ENCODE results near the gene BLNK.
"Not testable (repeated sequence)": the region's sequence is repeated elsewhere in the genome, so short reads cannot be mapped to it uniquely, and the experiment has no call there.

The BLNK gene

DNA sequence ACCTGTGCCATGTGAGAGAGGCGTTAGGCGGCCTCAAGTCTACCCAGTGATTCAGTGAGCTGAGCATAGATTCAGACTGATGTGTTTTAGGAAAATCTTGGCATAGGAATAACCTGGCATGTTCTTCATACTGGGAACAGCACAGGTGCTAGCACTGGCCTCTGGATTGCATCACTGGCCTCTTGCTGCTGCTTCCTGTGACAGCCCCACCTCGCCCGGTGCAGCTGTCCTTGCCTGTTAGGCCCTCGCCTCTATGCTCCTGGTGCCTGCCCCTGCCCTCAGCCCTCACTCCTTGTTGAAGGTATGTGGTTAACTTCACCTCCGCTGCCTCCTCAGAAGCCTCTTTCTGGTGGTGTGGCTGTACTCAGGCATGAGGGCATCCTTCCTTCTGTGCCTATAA lies 46.2 kb downstream of the BLNK start:
- DNase-seq (ENCODE audit: low read depth) = no peak

DNA sequence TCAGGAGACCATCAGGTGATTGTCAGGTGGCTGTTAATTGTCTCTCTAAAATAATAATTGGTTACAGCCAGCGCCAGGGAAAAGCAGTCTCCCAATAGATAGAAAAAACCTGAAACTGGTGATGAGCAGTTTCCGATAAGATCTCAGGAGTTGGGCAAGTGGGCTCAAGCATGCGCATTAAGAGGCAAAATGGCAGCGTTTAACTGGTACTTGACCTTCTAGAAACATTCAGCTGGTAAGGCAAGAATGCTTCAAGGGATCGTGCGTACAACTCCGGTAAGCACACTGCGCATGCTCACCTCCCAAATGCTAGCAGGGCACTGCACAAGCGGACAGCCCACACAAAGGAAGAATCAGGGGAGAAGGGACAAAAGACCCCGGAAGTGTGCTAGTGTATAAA lies 48.5 kb downstream of the BLNK start:
- no peak for DNase-seq (ENCODE audit: low read depth)

GRCh38 chr10:96222441-96222840 lies 48.9 kb downstream of the BLNK start:
- no peak for DNase-seq (ENCODE audit: low read depth)

- DNase-seq (ENCODE audit: low read depth) = no peak
These were observed 52.5 kb downstream of the BLNK start for GRCh38 chr10:96218826-96219225.

DNA sequence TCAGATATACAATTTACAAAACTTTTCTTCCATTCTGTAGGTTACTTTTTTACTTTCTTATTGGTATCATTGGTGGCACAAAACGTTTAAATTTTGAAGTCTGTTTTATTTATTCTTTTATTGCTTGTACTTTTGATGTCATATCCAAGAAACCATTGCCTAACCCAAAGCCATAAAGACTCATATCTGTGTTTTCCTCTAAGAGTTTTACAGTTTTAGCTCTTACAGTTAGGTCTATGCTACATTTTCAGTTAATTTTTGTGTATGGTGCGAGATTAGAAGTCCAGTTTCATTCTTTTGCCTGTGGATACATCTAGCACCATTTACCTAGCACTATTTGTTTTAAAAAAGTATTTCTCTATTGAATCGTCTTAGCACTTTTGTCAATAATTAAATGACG lies 53.7 kb downstream of the BLNK start:
- no peak for DNase-seq (ENCODE audit: low read depth)

GRCh38 chr10:96216775-96217174 lies 54.6 kb downstream of the BLNK start:
- no peak for DNase-seq (ENCODE audit: low read depth)

DNA sequence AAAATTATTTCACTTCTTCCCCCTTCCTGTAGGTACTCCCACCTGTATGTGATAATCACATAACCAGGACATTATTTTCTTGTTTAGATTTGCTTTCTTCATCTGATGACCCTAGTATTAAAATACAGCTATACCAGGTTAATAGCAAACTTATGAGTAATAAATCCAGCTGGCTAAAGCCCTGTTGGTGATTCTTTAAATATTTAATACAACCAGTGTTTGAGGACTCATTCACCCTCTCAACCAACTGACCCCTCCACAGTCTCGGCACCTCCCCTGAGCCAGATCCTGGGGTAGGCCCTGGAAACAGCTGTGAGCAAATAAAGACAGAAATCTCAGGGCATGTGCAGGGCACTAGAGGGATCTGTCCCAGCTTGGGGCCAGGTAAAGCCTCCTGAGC lies 58.5 kb downstream of the BLNK start:
- no peak for DNase-seq (ENCODE audit: low read depth)

GRCh38 chr10:96211764-96212163 lies 59.6 kb downstream of the BLNK start:
- DNase-seq (ENCODE audit: low read depth) = no peak

- no peak for DNase-seq (ENCODE audit: low read depth)
These were observed 62.4 kb downstream of the BLNK start for GRCh38 chr10:96208946-96209345.

- no peak for DNase-seq (ENCODE audit: low read depth)
These were observed 63.1 kb downstream of the BLNK start for GRCh38 chr10:96208271-96208670.

- no peak for DNase-seq (ENCODE audit: low read depth)
These were observed 65.8 kb downstream of the BLNK start for GRCh38 chr10:96205580-96205979.

- DNase-seq (ENCODE audit: low read depth) = no peak
These were observed 69.8 kb downstream of the BLNK start for GRCh38 chr10:96201525-96201924.

DNA sequence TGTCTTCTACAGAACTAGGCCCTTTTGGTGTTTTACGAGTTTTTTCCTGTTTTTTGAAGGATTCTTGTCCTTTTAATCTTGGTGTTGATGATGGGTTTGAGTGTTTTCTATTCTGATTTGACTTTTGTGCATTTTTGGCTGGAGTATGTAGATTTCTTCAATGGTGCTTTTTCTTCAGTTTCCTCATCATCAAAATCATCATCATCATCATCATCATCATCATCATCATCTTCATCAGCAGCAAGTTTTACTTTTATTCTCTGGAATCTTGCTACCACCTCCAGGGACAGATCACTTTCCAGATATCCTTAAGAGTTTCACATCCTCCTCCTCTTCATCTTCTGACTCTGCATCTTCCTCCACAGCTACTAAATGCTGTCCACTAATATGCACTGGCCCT lies 81.9 kb downstream of the BLNK start:
- not testable (repeated sequence) for DNase-seq (ENCODE audit: low read depth)

GRCh38 chr10:96188916-96189315 lies 82.5 kb downstream of the BLNK start:
- no peak for DNase-seq (ENCODE audit: low read depth)

DNA sequence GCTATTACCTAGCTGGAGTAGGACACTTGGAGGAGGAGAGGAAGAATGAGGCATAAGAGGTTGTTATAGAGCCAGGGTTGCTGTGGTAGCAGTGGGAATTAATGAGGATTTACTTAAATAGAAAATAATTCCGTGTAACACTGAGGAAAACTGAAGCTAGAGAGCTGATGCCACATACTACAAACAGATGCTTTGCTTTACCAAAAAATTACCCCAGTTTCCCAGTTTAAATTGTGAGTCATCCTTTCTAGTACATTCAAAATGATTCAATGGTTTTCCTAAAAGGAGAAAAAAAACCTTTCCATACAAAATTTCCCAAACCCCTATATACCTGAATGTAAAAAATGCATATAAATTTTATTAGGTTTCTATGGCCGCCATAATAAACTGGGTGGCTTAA lies 82.9 kb downstream of the BLNK start:
- no peak for DNase-seq (ENCODE audit: low read depth)

DNA sequence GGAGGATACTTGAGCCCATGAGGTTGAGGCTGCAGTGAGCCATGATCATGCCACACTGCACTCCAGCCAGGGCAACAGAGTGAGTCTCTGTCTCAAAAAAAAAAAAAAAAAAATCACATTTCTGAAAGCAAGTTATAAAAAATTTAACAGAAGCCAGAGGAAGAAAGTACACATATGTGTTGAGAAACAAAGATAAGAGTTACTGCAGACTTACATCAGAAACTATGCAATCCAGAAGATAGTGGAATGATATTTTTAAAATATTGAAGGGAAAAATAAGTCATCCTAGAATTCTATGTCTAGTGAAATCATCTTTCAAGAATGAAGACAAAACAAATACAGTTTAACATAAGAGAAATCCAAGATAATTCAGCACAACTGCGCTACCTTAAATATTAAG lies 94.4 kb downstream of the BLNK start:
- DNase-seq (ENCODE audit: low read depth) = no peak

GRCh38 chr10:96172666-96173065 lies 98.7 kb downstream of the BLNK start:
- DNase-seq (ENCODE audit: low read depth) = no peak

GRCh38 chr10:96170230-96170629 lies 101.1 kb downstream of the BLNK start:
- DNase-seq (ENCODE audit: low read depth) = no peak

DNA sequence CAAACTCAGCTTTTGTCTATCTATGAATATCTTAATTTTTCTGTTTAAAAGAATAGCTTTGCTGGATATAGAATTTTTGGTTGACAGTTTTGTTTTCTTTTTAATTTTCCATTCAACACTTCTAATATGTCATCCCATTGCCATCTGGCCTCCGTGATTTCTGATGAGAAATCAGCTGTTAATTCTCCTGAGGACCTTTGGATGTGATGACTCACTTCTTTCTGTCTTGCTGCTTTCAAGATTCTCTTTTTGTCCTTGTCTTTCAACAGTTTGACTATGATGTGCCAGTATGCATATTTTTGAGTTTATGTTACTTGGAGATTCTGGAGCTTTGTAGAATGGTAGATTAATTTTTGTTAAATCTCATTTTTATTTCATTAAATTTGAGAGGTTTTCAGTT lies 102.8 kb downstream of the BLNK start:
- DNase-seq (ENCODE audit: low read depth) = no peak

DNA sequence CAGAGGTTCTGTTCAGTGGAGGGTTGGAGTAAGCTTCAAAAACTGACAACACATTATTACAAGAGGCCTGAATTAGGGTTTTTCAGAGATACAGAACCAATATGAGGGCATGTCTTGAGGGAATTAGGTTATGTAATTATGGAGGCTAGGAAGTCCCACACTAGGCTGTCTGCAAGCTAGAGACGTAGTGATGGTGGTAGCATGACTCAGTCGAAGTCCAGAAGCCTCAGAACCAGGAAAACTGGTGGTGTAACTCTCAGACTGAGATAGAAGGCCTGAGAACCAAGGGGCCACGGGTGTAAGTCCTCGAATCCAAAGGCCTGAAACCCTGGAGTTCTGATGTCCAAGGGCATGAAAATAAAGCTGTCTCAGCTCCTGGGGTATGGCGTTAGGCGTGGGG lies 105.6 kb downstream of the BLNK start:
- DNase-seq (ENCODE audit: low read depth) = no peak

DNA sequence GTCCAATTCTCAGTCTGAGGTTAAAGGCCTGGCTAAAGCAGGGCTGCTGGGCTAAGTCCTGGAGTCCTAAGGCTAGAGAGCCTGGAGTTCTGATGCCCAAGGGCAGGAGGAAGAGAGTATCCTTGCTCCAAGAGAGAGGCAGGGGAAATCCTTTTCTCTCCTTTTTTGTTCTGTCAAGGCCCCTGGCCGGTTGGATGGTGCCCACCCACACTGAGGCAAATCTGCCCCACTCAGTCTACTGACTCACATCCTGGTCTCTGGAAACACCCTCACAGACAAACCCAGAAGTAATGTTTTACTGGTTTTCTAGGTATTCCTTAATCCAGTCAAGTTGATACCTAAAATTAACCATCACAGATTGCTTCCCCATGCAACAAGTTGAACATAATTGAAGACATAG lies 118.3 kb downstream of the BLNK start:
- DNase-seq (ENCODE audit: low read depth) = no peak

- DNase-seq (ENCODE audit: low read depth) = no peak
These were observed 118.9 kb downstream of the BLNK start for GRCh38 chr10:96152437-96152836.

All from stimulated activated CD8-positive, alpha-beta memory T cell treated with anti-CD3 and anti-CD28 coated beads, Interleukin-4, amount 100 ng/mL, for 24 hours (primary cell).